Measurements from ENCODE around the gene NDRG3.

The NDRG3 gene

DNA sequence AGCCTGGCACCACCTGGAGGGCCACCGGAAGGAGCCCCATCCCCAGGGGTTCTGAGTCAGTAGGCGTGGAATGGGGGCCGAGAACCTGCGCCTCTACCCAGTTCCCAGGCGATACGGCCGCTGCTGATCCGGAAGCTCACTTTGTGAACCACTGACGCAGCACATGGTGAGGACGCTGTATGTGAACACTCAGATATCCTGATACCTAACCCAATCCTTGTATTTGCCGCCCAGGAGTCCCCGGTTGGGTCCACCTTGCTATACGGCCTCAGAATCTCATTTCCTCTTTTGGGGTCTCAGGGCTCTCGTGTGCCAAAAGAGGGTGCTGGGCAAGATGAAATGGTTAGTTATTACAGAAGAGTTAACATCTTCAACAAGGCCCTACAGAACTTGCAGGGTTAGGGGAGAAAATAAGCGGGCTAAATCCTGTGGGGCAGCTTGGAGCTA is 140.9 kb downstream of the NDRG3 start:
- peak; percentile 90 for DNase-seq

All from RPMI8226 (cell line).